ENCODE results near the gene BACH2.

GRCh38 chr6:90103056-90103800 is 193.4 kb downstream of the BACH2 start:
- TF ChIP-seq CTCF (IDR thresholded peaks at IDR 0.05) (no peak), POLR2AphosphoS5 (IDR thresholded peaks at IDR 0.05) (no peak), EP300 (IDR thresholded peaks at IDR 0.05) (no peak)
